GM19455 (cell line): ENCODE measurements around the gene SLC6A12.

Experiments used
- ATAC-seq: cut with Tn5 transposase; IDR thresholded peaks from one replicate; pipeline ENCODE4 v1.9.1; 2021; ENCODE audit not compliant: unreplicated experiment

SLC6A12 gene

GRCh38 chr12:166425-167075 lies 47.4 kb downstream of the SLC6A12 start:
- ATAC-seq, result no peak

- ATAC-seq, result no peak
These were observed 48.0 kb downstream of the SLC6A12 start for GRCh38 chr12:165862-166368.

GRCh38 chr12:164207-164606 lies 49.8 kb downstream of the SLC6A12 start:
- no peak for ATAC-seq

GRCh38 chr12:163406-163986 lies 50.5 kb downstream of the SLC6A12 start:
- no peak for ATAC-seq

GRCh38 chr12:162467-163307 lies 51.3 kb downstream of the SLC6A12 start:
- ATAC-seq, result no peak

- no peak for ATAC-seq
These were observed 52.1 kb downstream of the SLC6A12 start for GRCh38 chr12:161823-162222.

- no peak for ATAC-seq
These were observed 53.1 kb downstream of the SLC6A12 start for GRCh38 chr12:160858-161257.

- no peak for ATAC-seq
These were observed 54.7 kb downstream of the SLC6A12 start for GRCh38 chr12:159156-159782.

GRCh38 chr12:157644-158043 lies 56.3 kb downstream of the SLC6A12 start:
- ATAC-seq, result no peak

GRCh38 chr12:156945-157344 lies 57.0 kb downstream of the SLC6A12 start:
- no peak for ATAC-seq

GRCh38 chr12:155646-156045 lies 58.3 kb downstream of the SLC6A12 start:
- no peak for ATAC-seq

GRCh38 chr12:155006-155405 lies 59.0 kb downstream of the SLC6A12 start:
- ATAC-seq, result no peak

- ATAC-seq, result no peak
These were observed 59.9 kb downstream of the SLC6A12 start for GRCh38 chr12:154058-154457.

- no peak for ATAC-seq
These were observed 60.7 kb downstream of the SLC6A12 start for GRCh38 chr12:153080-153746.

GRCh38 chr12:152440-152839 lies 61.5 kb downstream of the SLC6A12 start:
- ATAC-seq, result no peak

- no peak for ATAC-seq
These were observed 62.4 kb downstream of the SLC6A12 start for GRCh38 chr12:151579-151978.

GRCh38 chr12:148676-149416 lies 65.1 kb downstream of the SLC6A12 start:
- ATAC-seq, result no peak

- no peak for ATAC-seq
These were observed 66.7 kb downstream of the SLC6A12 start for GRCh38 chr12:147242-147641.

- ATAC-seq, result no peak
These were observed 68.5 kb downstream of the SLC6A12 start for GRCh38 chr12:145369-145960.
